GM21447 (cell line): Measurements from ENCODE around the gene WWC2.
"Not testable (repeated sequence)": the region's sequence is repeated elsewhere in the genome, so short reads cannot be mapped to it uniquely, and the experiment has no call there.

Source experiments
- ATAC-seq: cut with Tn5 transposase; IDR thresholded peaks from one replicate; pipeline ENCODE4 v1.9.1; 2021; ENCODE audit not compliant: unreplicated experiment

WWC2 gene

DNA sequence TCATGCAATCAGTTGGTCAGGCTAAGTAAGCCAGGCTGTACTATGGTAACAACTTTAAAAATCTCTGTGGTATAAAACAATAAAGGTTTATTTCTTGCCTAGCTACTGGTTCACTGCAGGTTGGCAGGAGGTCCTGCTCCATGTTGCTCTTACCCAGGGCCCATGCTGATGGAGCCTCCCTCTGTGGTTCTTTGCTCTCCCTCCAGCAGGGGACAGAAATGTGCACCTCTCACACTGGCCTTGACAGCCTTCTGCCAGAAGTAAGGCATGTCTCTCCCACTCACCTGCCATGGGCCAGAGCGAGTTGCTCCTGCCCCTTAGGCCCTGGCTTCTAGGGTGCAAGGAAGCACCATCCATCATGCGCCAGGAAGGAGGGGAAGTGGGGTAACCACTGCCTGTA, 189.9 kb downstream of the WWC2 start:
- ATAC-seq = no peak

DNA sequence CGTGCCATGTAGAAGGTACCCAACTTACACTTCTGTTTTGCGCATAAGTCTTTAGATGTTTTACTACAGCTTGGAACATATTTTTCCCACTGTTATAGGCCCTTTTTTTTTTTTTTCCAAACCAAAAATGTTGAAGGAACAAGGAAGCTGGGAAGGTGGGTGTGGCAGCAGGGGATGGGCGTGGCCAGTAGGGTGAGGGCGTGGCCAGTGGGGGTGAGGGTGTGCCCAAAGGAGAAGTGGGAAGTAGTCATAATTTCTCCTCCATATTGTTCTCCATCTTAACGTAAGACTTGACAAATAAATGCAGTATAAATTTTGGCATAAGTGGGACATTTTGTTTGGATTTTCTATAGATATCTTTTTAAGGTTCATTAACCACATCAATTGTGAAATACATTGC, 190.6 kb downstream of the WWC2 start:
- no peak for ATAC-seq

DNA sequence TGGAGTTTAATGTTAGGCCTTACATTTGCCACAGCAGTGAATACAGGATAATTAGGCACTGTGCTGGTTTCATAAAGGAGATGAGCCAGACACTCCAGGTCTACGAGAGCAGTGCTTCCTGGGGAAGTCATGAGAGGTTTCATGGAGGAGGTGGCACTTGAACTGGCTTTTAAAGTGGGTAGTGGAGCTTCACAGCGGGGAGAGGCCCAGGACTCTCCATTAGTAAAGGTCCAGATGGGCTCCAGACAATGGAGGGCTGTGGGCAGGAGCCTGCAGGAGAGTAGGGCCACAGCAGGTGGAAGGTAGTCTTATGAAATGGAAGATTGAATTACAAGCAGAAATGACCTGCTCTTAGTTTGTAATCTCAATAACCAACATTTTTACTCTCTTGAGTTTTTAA, 192.0 kb downstream of the WWC2 start:
- ATAC-seq = no peak

DNA sequence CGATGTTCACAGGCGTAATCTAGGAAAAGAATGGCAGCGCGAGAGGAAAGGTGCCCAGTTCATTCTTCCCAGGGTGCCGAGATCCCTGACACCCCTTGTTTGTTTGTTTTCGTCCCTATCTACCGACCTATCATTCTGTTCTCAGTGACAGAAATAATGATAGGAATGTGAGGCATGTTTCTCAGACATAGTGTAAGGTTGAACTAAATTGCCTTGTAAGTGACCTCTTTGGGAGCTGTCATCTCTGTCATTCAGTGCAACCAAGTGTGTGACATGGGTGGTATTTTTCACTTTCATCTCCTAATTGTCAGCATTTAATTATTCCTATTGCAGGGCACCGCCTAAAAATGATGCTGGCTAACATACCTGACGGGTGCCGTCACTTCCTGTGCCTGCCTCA, 196.7 kb downstream of the WWC2 start:
- no peak for ATAC-seq

DNA sequence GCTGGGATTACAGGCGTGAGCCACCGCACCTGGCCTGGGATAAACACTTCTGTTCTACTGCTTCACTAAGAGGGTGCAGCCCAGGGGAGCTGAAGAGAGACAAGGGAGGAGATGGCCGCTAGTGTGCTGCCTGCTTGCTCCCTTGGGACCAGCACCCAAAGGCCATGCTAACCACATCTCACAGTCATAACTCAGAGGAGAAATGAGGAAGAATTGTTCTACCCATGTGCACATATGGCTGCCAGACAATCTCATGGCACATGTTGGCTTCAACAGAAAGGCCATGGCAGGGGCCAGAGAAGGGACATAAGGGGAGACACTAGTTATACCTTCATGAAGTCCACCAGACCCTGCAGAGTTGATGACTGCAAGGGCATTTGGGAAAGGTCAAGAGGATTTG, 198.6 kb downstream of the WWC2 start:
- peak; percentile 62 for ATAC-seq

DNA sequence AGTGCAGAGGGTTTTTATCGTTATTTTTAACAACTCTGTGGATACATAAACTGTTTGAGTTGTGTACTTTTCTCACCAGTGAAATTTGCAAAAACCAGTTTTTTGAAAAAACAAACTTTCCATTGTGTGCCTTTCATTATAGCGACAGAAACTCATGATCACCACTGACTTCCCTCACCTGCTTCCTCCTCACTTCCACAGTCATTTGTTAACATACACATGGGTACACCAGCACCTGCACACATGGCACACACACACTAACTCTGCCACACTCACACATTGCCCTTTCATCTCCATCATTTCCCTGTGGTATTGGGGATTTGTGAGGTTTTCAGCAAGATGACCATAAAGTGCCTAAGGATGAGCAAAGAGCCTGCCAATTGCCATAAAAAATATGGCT, 200.4 kb downstream of the WWC2 start:
- ATAC-seq = peak; percentile 50

DNA sequence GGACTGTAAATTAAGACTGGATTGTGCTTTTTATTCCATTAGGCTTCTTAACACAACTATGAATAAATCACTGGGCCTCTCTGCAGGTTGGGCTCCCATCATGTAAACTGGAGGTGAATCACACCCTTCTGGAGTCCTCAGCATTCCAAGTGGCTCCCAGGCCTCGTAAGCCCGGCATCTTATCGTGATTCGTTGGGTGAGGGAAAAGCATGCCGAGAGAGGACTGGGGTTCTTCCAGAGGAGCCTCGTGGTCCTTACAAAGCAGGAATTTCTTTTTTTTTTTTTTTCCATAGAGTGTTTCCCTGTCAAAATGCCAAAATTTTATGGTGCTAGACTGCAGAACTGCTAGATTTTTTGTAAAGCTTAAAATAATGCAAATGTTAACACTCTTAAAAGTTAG, 201.0 kb downstream of the WWC2 start:
- no peak for ATAC-seq

DNA sequence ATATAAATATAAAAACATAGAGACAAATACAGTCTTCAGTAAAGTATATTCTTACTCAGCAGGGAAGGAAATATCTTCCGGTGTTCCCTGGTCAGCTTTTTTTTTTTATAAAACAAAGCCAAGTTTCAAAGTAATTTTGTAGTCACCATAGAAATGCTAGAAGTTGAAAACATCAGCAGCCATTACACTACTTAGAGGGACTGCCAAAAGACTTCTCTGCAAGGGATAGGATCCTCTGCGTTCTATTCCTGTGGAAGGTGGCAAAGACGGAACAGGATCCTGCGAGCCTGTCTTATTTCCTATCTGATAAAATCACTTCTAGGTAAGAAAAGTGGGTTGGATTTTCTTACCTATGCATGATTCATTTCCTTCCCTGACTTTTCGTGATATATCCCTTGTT, 201.6 kb downstream of the WWC2 start:
- no peak for ATAC-seq

DNA sequence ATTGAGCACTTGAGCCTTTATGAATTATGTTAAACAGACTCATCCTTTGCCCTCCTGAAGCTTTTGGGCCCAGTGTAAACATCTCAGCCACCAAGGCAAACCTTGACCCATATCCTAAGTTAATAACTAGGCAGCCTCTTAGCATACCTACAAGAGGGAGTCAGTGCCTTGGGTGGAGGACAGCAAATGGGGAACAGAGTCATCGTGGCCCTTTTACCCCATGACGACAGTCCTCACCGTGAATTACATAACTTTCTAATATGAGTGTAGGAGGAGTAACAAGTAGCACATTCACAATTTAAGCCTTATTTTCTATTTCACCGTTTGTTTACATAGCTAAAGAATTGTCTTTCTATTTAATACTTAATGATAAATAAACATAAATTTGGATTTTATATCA, 204.2 kb downstream of the WWC2 start:
- no peak for ATAC-seq

DNA sequence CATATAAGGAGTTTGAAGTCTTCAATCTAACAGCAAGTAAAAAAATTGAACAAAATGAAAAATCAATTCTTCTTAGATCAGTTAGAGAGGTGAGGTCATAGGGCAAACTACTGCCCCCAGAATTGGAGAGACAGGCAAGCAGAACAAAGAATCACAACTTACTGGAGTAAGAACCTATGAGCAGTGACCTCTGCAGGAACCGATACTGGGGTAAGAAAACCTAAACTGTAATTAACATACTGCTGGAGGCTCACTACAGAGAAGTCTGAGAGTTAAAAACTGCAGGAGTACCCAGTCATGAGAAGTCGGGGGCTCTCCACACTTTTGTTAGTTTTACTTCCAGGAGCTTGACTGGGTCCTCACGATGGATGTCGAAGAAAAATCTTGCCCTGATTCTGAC, 205.0 kb downstream of the WWC2 start:
- ATAC-seq = peak; percentile 67

DNA sequence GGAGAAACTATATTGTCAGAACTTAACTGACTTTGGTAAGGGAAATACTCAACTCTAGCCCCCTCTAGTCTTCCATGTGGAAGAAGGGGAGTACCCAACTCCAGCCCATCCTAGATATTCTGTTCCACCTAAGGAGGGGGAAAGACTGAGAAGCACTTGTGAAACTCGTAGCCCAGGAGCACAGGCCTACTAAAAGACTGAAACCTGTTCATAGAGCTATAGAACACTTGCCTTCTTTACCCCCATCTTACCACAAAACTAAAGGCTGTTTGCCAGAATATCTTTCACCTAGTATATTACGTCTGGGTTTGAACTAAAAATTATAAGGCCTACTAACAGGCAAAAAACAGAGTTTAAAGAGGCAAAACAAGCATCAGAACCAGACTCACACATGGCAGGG, 205.5 kb downstream of the WWC2 start:
- ATAC-seq = no peak

DNA sequence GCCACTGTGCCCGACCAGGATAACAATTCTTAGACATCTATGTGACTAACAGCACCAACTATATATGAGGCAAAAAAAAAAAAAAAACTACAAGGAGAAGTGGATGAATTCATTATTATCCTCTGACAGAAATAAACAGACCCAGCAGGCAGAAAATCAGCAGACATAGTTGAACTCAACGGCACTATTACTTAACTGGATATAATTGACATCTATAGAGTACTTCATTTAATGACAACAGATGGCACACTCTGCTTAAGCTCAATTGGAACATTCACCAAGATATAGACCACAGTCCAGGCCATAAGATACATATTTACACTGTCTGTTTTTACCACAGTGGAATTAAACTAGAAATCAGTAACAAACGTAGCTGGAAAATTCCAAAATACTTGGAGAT, 207.8 kb downstream of the WWC2 start:
- ATAC-seq = no peak

DNA sequence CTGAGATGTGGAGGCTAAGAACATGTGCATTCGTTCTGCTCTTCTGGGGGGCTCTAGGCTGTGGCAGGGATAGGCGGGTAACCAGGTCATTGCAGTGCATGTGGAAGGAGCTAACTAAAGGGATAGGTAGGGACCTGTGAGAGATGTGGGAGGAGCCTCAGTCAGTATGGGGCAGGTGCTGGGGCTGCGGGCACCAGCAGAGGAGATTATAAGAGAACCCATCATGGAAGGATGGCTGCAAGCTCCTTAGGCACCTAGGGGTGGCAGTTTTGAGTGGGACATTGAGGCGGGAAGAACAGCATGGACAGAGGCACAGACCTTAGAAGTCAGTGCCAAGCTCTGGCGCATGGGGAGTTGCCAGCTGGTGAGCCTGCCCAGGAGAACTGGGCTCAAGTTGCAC, 213.8 kb downstream of the WWC2 start:
- no peak for ATAC-seq

DNA sequence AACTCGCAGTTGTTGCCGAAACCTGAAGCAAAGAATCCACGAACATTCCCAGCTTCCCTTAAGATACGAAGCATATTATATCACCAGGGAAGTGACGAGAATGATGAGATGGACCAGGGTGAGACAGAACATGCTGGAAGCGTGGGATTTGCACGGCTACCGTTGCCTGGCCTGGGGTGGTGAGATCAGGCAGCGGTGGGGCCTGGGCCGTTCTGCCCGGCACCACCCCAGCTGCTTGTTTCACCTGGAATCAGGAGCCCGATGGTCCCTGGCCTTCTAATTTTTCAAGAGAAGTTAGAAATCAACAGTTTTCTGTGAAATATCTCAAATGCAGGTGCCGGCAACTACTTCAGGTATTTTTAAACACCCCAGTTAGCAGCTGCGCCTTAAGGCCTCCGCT, 215.3 kb downstream of the WWC2 start:
- no peak for ATAC-seq

DNA sequence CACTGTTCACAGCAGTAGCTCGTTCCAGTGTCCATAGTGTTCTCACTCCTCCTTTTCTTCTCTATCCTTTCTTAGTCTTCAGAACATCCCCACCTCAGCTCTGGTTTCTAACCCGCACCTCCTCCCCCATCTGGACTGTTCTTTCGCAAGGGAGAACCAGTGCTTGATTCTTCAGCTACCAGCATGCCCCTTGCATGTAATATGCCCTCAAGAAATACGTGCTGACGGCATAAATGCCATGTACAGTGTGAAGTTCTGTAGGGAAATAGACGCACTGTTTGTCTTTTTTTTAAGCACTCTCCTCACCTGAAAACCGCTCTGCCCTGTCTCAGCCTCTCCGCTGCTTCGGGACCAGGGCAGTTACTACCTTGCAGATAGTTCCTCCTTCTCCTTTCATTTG, 215.7 kb downstream of the WWC2 start:
- ATAC-seq = no peak

DNA sequence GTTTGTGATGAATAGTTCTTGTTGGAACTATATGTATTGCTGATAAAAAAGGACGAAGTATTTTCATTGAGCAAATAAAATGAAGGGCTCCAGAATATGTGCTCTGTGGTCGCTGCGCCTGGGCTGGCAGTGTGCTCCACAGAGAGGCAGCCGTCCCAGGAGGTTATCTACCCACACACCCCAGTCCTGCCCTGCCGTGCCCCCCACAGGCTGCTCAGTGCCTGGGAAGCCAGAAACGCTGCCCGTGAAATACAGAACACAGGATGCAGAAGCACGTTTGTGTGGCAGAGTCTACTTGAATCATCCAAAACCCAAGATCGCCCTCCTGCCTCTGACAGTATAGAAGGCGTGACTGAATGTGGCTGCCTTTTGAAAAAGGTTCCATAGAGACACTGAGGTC, 219.6 kb downstream of the WWC2 start:
- no peak for ATAC-seq

DNA sequence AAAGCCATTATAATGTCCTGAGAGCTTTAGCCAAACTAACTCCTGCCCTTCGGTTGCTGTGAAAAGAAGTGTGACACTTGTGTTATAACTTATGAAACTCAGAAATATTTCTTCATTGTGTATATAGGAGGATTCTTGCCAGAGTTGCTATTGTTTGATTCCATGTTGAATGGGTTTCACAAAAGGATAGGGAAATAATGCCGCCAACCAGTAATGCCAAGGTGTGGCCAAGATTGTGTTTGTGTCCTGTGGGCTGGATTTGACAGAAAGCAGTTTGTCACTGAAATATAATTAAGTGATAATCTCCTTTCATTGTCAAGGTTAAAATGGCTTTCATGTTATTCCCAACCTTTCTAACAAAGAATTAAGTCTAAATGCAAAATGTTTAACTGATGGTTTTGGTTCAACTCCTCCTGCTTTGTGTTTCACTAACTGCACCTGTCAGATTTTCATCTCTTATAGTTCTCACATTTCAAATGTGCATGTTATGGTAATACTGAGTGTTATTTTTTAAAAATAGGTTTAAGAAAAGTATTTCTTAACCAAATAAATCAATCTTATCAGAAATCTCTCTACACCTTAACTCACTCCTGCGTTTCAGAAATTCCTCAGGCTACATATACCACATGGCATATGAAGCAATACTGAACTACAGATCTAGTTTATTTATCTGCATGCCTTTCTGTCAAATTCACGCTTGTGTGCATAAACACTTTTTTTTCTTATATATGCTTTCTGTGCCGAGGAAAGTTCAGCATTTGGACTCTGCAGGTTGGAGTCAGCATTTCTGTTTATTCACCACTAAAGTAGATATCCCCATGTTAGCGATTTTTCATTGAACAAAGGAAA, 221.4 kb downstream of the WWC2 start, which contains the start of gene CLDN22:
TSS of gene CLDN22 (minus strand) at position 66 of the 849 bp plus-strand sequence. CDS start at position 8, 58 bp downstream.
- no peak for ATAC-seq

DNA sequence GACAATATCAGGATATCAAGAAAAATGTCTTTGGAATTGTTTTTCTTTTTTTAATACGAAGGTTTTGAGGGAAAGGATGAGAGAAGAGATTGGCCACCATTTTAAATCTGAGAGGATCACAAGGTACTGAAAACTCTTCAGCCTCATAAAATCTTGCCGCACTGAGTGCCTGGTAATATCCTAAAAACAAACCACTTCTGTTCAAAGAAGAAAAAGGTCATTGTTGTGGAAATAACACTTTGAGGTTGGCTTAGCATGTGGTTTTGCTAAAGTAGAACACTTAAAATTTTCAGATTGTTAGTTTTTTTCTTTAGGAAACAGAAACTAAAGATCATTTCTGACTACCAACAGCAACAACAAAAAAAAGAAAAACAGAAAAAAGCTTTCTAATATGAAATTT, 222.0 kb downstream of the WWC2 start:
- no peak for ATAC-seq

DNA sequence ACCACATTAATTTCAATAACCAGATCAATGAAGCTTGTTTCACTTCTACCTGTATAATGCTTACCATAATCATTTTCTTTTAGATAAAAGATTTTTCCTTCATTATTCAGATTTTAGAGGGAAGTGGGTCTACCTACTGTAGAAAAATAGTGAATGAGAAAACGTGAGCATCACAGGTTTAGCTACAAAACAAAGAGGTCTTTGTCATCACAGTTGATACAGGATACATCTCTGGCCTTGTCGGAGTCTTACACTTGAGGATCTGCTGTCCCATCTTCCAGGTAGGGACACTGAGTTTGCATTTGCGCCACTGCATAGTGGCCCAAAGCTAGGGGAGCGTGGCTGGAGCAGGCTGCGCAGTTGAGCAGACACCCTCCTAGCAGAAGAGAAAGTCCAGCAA, 222.5 kb downstream of the WWC2 start:
- ATAC-seq = no peak

DNA sequence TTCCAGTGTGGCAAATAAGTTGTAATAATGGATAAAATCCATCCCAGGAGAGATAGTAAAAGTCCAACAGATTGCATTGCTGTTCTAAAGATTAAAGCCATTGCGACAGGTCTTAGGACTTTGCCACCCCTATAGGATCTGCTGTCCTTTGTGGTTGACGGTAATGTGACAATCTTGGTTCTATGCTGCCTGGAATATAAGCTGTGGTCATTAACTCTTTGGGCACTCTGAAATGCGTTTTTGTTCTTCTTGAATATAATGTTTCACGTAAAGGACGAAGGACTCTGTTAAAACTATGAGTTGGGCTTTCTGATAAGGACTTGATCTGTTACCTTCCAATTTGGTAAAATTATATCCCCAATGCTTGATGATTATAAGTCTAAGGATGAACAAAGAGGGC, 223.3 kb downstream of the WWC2 start, which contains the start of gene CLDN24:
TSS of gene CLDN24 (minus strand) at position 101 of the 400 bp plus-strand sequence. CDS start at position 101, 0 bp downstream.
- ATAC-seq = no peak

DNA sequence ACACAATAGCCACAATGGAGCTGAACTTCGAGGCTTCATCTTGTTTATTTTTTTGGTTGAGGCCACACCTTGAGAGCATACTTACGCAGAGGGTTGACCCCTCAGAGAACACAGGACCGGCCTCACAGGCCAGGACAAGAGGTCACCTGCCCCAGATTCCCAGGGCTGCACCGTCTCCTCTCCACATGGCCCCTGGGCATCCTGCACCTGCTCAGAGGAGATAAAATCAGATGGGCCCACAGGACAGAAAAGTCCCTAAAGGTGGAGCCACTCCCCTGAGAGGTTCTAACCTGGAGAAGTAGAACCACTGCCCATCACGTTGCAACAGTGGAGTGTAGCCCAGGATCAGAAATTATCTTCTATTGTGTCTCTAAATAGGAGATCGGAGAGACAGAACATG, 224.2 kb downstream of the WWC2 start:
- ATAC-seq = no peak

DNA sequence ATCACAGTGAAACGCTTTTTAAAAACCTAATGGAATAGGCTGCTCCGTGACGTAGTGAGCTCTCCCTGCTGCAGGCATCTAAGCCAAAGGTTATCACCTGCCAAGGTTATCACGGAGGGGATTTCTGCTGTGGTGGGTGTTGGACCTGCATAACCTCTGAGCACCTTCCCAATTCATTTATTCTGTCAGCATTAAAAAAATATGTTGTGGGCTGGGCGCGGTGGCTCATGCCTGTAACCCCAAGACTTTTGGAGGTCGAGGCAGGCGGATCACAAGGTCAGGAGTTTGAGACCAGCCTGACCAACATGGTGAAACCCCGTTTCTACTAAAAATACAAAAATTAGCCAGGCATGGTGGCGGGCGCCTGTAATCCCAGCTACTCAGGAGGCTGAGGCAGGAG, 225.0 kb downstream of the WWC2 start:
- ATAC-seq = not testable (repeated sequence)

DNA sequence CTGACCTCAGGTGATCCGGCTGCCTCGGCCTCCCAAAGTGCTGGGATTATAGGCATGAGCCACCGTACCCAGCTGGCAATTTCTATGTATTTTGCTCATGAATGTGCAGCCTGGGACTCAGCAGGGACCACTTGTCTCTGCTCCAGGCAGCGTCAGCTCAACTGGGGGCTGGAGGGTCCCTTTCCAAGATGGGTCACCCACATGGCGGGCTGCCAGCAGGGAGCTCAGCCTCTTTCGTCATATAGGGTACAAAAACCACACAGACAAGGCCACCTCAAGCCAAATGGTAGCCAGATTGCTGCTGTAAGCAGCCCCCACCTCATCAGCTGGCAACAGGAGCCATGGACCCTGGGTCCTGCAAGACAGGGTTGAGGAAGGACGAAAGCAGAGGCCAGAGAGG, 225.6 kb downstream of the WWC2 start:
- ATAC-seq = no peak
